ENCODE data around the gene ZC3H12D. TPM values are rescaled to one million over a fixed set of nuclear protein-coding genes. Genes with fewer than 3 reads are reported as not detected.

The ZC3H12D gene
- total RNA-seq, 1 experiment from 2014 or later = 0.30 TPM

DNA sequence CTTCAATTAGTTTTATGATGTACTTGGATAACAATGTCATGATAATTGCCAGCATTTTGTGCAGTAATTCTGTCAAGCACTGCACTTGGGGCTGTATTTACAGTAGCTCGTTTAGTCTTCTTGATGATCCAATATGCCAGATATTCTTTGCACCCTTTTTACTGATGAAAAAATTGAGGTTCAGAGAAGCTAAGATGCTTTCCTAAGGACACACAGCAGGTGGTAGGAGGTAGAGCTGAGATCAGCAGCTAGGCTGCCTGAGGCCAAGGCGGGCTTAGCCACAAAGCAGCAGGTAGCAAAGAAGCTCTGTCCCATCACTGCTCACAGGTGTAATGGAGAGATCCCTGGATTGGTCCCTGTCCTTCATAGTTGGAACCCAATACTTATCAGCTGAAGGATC lies 51.4 kb downstream of the ZC3H12D start:
- in situ Hi-C loops (cut with HindIII; ENCODE audit: low pct_unique_long_range_greater_than_20kb, low sequenced_read_pairs) = no loop called here
- no peak for DNase-seq (ENCODE audit: low read depth)

- in situ Hi-C loops (cut with HindIII; ENCODE audit: low pct_unique_long_range_greater_than_20kb, low sequenced_read_pairs) = no loop called here
- DNase-seq (ENCODE audit: low read depth) = peak; percentile 61
Observed at GRCh38 chr6:149431905-149432775, 52.7 kb downstream of the ZC3H12D start.

DNA sequence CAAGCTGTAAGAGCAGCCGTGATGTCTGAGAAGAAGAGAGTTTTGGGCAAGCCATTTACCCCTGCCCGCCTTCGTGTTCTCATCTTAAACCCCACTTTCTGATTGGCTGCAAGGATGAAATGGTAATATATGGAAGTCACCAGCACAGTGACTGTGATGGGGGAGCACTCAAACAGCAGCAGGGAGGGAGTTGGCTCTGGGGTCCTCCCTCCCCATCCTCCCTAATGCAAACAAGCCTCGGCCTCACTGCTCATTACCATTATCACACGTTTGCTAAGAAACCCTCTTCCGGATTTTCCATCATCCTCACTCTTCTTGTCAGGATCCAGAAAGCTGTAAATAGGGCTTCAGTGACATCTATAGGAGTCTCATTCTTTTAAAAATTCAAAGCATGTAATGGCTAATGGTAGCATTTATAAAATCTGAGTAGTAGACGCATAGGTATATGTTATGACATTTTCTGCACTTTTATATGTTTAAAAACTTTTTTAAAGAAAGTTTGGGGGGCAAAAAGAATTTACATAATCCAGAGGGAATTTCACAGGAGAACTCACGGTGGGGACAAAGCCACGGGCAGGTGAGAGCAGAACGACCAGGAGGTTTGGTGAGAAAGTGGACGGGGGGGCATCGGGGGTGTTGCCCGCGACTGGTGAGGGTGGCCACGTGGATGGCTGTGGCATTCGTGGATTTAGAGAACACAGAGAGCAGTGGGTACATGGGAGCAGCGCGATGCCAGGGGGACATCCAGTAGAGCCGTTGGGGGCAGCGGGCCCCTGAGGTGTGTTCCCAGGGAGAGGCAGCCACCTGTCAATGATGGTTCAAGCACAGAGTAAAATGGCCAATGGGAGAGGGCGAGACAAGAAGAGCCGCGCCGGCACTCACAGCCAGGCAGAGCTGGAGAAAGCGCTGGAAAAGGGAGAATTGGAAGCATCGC lies 55.1 kb downstream of the ZC3H12D start:
- DNase-seq (ENCODE audit: low read depth) = no peak
- in situ Hi-C loops (cut with HindIII; ENCODE audit: low pct_unique_long_range_greater_than_20kb, low sequenced_read_pairs) = no loop called here

DNA sequence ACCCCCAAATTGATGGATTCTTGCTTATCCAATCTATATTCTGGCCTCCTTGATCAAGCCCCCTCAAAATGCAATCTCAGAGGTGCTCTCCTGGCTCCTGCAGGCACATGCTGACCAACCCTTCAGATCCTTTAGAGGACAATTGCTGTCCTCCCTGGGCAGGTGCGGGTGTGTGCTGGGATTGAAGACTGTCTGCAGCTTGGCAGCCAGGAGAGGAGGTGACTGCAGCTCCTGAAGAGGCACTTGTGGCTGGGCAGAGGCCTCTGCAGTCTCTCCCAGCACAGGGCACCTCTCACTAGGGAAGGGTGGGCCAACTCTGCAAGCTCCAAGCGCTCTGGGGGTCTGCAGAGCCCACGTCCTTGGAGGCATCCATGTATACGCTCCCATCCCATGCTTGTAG lies 56.2 kb downstream of the ZC3H12D start:
- in situ Hi-C loops (cut with HindIII; ENCODE audit: low pct_unique_long_range_greater_than_20kb, low sequenced_read_pairs) = no loop called here
- DNase-seq (ENCODE audit: low read depth) = no peak

DNA sequence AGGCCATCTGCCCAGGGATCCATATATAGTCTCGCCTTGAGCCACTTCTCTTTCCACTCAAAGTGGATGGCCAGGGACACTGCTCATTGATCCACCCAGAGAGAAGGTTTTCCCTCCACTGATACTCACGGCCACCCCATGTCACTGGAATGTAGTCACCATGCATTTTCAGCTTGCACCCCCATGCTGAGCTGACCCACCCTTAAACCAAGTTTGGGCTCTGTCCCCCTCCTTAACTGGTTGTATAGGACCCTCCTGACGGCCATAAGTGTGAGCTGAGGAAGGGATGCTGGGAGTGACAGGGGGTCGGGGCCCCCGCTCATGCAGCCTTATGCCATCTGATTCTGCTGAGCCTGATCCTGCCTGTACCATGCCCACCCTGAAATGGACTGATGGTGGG lies 59.1 kb downstream of the ZC3H12D start:
- in situ Hi-C loops (cut with HindIII; ENCODE audit: low pct_unique_long_range_greater_than_20kb, low sequenced_read_pairs) = no loop called here
- DNase-seq (ENCODE audit: low read depth) = no peak

GRCh38 chr6:149425224-149425623 lies 59.6 kb downstream of the ZC3H12D start:
- DNase-seq (ENCODE audit: low read depth) = no peak
- in situ Hi-C loops (cut with HindIII; ENCODE audit: low pct_unique_long_range_greater_than_20kb, low sequenced_read_pairs) = no loop called here

- in situ Hi-C loops (cut with HindIII; ENCODE audit: low pct_unique_long_range_greater_than_20kb, low sequenced_read_pairs) = no loop called here
- no peak for DNase-seq (ENCODE audit: low read depth)
Observed at GRCh38 chr6:149423964-149424440, 60.8 kb downstream of the ZC3H12D start.

GRCh38 chr6:149422581-149422980 lies 62.2 kb downstream of the ZC3H12D start:
- DNase-seq (ENCODE audit: low read depth) = no peak
- in situ Hi-C loops (cut with HindIII; ENCODE audit: low pct_unique_long_range_greater_than_20kb, low sequenced_read_pairs) = no loop called here

DNA sequence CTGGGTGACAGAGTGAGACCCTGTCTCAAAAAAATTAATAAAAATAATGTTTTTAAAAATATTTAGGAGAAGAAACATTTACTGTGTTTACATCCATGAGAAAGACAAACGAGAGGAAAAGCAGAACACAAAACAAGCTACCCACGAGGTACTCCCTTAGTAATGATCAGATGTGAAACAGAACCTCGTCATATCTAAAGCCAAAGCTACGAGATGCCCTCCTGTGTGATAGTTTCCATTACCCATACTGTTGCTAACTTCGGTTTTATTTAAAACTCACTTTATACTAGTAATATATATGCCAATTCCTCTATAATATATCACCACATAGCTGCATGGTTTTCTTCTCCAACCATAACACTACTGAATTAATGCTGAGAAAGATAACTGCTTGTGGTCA lies 63.7 kb downstream of the ZC3H12D start:
- in situ Hi-C loops (cut with HindIII; ENCODE audit: low pct_unique_long_range_greater_than_20kb, low sequenced_read_pairs) = no loop called here

GRCh38 chr6:149419696-149420404 lies 65.0 kb downstream of the ZC3H12D start:
- no peak for DNase-seq (ENCODE audit: low read depth)
- in situ Hi-C loops (cut with HindIII; ENCODE audit: low pct_unique_long_range_greater_than_20kb, low sequenced_read_pairs) = no loop called here

More for the DNA sequence above, 63.7 kb downstream of the ZC3H12D start:
- DNase-seq (ENCODE audit: low read depth) = no peak

- in situ Hi-C loops (cut with HindIII; ENCODE audit: low pct_unique_long_range_greater_than_20kb, low sequenced_read_pairs) = no loop called here
- no peak for DNase-seq (ENCODE audit: low read depth)
Observed at GRCh38 chr6:149414821-149415220, 70.0 kb downstream of the ZC3H12D start.

DNA sequence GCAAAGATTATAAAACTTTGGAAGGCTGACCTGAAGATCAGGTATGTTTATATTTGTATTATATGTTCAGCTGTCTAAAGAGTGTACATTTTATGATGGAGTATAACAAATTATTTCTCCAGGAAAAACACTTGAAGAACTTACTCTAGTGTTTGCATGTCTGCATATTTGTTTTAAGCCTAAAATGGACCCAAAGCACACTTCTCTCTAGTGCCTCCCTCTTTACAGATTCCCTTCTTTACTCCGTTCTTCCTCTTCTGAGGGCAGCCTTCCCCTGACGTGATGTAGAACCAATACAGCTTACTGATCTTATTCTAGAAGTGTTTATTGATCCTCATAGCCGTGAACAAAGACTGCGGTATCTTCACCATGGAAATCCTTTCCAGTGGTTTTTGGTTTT lies 70.8 kb downstream of the ZC3H12D start:
- in situ Hi-C loops (cut with HindIII; ENCODE audit: low pct_unique_long_range_greater_than_20kb, low sequenced_read_pairs) = no loop called here
- no peak for DNase-seq (ENCODE audit: low read depth)

- in situ Hi-C loops (cut with HindIII; ENCODE audit: low pct_unique_long_range_greater_than_20kb, low sequenced_read_pairs) = no loop called here
- no peak for DNase-seq (ENCODE audit: low read depth)
Observed at GRCh38 chr6:149410557-149410956, 74.3 kb downstream of the ZC3H12D start.

GRCh38 chr6:149409617-149410016 lies 75.2 kb downstream of the ZC3H12D start:
- in situ Hi-C loops (cut with HindIII; ENCODE audit: low pct_unique_long_range_greater_than_20kb, low sequenced_read_pairs) = no loop called here

DNA sequence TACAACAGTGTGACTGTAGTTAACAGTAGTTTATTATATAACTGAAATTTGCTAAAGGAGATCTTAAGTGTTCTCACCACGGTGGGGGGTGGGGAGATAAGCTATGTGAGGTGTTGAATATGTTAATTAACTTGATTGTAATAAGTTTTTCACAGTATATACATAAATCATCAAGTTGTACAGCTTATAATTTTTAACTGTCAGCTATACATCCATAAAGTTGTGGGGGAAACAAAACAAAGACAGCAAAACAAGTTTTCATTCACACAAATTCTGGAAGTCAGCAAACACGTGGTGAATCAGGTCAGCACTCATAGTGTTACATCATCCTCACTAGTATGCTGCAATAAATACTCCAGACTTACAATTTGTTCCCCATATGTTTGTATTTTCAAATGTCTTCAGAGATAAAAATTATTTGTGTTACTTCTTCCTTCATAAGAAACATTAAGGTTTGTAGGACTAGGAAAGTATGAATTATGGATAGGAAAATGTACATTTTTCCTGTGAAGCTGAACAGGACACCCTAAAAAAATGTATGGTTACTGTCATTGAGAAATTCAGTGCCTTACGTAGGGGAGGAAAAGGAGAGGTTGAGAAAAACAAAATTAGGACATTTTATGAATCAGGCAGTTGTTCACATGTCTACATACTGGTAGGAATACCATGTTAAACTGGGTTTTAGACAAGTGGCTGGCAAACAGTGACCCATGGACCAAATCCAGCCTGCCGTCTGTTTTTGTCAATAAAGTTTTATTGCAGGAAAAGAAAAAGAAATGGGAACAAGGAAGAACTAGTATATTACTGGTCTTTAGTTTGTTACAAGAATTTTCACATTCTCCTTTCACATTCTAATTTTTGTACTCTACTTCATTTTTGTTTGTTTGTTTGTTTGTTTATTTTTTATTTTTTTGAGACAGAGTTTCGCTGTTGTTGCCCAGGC lies 78.7 kb downstream of the ZC3H12D start:
- in situ Hi-C loops (cut with HindIII; ENCODE audit: low pct_unique_long_range_greater_than_20kb, low sequenced_read_pairs) = no loop called here

More at GRCh38 chr6:149409617-149410016, 75.2 kb downstream of the ZC3H12D start:
- DNase-seq (ENCODE audit: low read depth) = no peak

DNA sequence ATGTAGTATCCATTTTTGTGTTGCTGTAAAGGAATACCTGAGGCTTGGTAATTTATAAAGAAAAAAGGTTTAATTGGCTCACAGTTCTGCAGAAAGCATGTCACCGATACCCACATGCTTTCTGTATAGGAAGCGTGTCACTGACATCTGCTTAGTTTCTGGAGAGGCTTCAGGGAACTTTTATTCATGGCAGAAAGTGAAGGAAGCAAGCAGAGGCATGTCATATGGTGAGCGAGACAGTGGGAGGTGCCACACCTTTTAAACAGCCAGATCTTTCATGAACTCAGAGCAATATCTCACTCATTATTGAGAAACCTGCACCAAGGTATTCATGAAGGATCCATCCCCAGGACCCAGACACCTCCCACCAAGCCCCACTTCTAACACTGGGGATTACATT lies 81.3 kb downstream of the ZC3H12D start:
- no peak for DNase-seq (ENCODE audit: low read depth)
- in situ Hi-C loops (cut with HindIII; ENCODE audit: low pct_unique_long_range_greater_than_20kb, low sequenced_read_pairs) = no loop called here

More for the DNA sequence above, 78.7 kb downstream of the ZC3H12D start:
- no peak for DNase-seq (ENCODE audit: low read depth)

- in situ Hi-C loops (cut with HindIII; ENCODE audit: low pct_unique_long_range_greater_than_20kb, low sequenced_read_pairs) = no loop called here
- no peak for DNase-seq (ENCODE audit: low read depth)
Observed at GRCh38 chr6:149400050-149400449, 84.8 kb downstream of the ZC3H12D start, which contains the start of gene SUMO4. TSS of gene SUMO4 (plus strand) at chr6:149400262. CDS start at chr6:149400392, 130 bp downstream.

Measured in Caki2 (cell line).